Germinal center (tissue), 1 donor: ENCODE results near the gene HMMR.
A peak's percentile ranks its signal among the peaks of the same experiment; 100 is the strongest.
"Not testable (repeated sequence)": the region's sequence is repeated elsewhere in the genome, so short reads cannot be mapped to it uniquely, and the experiment has no call there.

ENCODE experiments used
- DNase-seq: peaks from one replicate; pipeline ENCODE4 v3.0.0; 2012; ENCODE audit warnings: mixed read lengths, low spot score

Gene HMMR

DNA sequence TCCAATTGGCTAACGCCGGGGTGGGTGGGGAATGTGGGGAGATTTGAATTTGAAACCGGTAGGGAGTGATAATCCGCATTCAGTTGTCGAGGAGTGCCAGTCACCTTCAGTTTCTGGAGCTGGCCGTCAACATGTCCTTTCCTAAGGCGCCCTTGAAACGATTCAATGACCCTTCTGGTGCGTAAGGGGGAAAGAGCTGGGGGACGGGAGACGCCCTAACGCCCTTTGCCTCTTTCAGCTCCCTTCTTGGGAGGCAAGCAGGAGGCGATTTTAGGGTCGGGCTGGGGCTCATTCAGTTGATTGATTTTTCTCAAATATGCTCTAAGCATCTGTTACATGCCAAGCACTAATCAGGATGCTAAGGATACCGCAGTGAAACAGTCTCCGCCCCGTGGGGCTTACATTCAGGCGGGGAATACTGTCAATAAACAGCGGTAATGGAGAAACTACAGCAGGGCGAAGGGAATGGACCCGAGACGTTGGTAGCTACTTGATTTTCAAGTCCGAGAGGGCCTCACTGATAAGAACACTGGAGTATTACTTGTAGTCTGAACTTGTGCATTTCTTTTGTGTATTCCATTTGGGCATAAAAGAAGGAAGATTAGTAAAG lies at the start of gene HMMR:
Gene HMMR (plus strand): TSS at position 71 of the 610 bp plus-strand sequence. CDS start 61 bp downstream, at position 132.
- DNase-seq: no peak

- not testable (repeated sequence) for DNase-seq
These were observed 44.8 kb upstream of the HMMR start for GRCh38 chr5:163415673-163416072.

DNA sequence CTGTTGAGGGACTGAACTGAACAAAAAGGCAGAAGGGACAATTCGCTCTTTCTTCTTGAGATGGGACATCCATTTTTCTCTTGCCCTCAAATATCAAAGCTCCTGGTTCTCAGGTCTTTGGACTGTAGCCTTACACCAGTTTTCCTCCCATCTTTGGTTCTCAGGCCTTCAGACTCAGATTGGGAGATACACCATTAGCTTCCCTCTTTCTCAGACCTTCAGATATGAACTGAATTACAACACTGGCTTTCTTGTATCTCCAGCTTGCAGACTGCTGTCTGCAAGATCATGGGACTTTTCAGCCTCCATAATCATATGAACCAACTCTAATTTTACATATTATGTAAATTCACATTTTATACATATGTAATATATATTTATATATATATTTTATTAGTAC lies 35.6 kb upstream of the HMMR start:
- no peak for DNase-seq

DNA sequence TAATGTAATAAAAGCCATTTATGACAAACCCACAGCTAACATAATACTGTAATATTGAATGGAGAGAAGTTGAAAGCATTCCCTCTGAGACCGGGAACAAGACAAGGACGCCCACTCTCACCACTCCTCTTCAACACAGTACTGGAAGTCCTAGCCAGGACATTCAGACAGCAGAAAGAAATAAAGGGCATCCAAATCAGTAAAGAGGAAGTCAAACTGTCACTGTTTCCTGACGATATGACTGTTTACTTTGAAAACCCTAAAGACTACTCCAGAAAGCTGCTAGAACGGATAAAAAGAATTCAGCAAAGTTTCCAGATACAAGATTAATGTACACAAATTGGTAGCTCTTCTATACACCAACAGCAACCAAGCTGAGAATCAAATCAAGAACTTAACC lies 34.3 kb upstream of the HMMR start:
- DNase-seq: not testable (repeated sequence)

GRCh38 chr5:163432544-163432943 lies 27.9 kb upstream of the HMMR start:
- DNase-seq: no peak

- no peak for DNase-seq
These were observed 27.2 kb upstream of the HMMR start for GRCh38 chr5:163433271-163433670.

DNA sequence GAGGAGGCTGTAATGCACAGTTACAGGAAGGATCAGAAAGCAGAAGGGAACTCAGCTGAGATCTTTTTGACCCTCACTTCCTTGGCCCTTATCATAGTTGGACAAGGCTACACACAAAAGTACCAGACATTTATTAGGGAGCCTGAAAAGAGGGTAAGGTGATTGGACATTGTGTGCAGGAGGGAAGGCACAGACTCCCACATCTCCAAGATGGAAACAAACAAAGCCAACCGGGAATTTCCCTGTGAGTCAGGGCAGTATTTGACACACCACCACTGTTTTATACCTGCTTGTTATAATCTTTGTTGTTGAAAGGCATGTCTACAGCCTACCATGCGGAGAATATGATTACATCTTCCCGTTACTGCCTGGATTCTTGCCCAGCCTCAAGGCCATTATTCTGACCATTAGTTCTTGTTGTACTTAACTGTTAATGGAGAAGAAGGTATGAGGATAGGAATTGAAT lies 26.0 kb upstream of the HMMR start:
- DNase-seq: no peak

DNA sequence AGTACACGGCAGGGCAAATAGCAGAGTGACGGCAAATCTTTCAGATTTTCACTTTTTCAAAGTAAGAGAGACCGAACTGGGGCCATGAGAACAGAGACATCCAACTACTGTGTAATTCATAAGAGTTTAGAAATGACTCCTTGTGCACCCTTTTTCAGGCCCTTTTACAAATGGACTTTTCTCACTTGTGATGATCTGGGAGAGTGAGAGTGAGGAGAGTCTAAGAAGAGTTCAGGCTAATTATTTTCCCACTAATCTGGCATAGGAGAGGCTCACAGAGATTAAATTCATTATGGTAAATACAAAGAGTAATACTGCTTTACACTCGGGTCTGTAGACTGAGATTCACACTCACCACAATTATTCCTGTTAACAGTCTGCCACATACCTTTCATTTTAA lies 23.9 kb upstream of the HMMR start:
- no peak for DNase-seq

- DNase-seq: no peak
These were observed 23.5 kb upstream of the HMMR start for GRCh38 chr5:163437011-163437308.

- DNase-seq: peak; percentile 97
These were observed 22.9 kb upstream of the HMMR start, which contains the start of gene CCNG1 for GRCh38 chr5:163437309-163438182. Gene CCNG1, plus strand, starts transcription at chr5:163437595. Its CDS starts 1,662 bp downstream, at chr5:163439257.

- no peak for DNase-seq
These were observed 21.4 kb upstream of the HMMR start for GRCh38 chr5:163439092-163439425.

DNA sequence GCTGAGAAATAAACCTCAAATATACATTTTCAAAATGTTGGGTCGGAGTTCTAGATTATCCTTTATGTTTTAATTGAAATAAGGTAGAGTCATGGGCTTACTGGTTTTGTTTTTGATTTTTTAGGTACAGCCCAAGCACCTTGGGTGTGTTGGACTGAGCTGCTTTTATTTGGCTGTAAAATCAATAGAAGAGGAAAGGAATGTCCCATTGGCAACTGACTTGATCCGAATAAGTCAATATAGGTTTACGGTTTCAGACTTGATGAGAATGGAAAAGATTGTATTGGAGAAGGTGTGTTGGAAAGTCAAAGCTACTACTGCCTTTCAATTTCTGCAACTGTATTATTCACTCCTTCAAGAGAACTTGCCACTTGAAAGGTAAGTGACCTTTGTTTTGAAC lies 19.5 kb upstream of the HMMR start:
- DNase-seq: no peak

DNA sequence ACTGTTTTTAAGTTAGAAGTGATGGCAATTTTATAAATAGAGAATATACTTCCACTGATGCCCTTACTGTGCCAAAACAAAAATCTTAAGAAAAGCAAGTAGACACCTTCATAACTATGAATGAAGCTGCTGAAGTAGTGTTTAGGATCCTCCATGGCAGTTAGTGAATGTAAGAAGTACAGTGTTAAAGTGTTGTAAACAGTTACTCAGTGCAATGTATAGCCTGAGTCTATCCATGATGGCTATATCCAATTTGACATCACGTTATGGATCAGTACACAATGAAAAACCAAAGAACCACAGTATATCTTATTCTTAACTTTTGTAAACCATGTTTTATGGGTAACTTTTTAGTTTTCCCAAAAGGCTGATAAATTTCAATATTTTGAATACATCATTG lies 15.9 kb upstream of the HMMR start:
- DNase-seq: no peak

- DNase-seq: no peak
These were observed 15.1 kb upstream of the HMMR start for GRCh38 chr5:163445345-163445744.

GRCh38 chr5:163447191-163447590 lies 13.2 kb upstream of the HMMR start:
- DNase-seq: no peak

DNA sequence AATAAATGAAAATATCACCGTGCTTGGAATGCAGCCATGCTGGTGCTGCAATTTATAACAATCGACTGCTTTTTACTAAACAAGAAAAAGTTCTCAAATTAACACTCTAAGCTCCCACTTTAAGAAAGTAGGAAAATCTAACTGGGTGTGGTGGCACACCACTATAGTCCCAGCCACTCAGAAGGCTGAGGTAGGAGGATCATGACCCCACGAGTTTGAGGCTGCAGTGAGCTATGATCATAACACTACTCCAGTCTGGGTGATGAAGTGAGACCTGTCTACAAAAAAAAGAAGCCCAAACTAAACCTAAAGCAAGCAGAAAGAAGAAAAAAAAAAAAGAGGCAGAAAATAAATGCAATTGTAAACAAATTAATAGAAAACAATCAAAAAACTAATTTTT lies 12.6 kb upstream of the HMMR start:
- no peak for DNase-seq

DNA sequence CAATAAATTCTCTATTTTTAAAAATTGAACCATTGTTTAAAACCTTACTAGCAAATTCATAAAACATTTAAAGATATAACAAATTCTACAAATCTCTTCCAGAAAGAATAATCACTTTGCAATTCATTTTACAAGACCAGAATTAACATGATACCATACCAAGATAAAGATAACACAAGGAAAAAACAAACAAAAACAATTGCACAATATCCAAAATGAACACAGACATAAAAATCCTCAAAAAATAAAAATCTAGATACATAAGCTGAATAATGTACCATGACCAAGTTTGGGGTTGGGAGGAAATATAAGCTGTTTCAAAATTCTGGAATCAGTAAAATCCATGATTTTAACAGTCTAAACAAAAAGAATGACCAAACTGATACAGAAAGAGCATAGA lies 11.9 kb upstream of the HMMR start:
- no peak for DNase-seq

- DNase-seq: no peak
These were observed 8.9 kb upstream of the HMMR start for GRCh38 chr5:163451489-163451888.

GRCh38 chr5:163453705-163454104 lies 6.7 kb upstream of the HMMR start:
- DNase-seq: no peak

GRCh38 chr5:163455406-163455805 lies 5.0 kb upstream of the HMMR start:
- DNase-seq: not testable (repeated sequence)

DNA sequence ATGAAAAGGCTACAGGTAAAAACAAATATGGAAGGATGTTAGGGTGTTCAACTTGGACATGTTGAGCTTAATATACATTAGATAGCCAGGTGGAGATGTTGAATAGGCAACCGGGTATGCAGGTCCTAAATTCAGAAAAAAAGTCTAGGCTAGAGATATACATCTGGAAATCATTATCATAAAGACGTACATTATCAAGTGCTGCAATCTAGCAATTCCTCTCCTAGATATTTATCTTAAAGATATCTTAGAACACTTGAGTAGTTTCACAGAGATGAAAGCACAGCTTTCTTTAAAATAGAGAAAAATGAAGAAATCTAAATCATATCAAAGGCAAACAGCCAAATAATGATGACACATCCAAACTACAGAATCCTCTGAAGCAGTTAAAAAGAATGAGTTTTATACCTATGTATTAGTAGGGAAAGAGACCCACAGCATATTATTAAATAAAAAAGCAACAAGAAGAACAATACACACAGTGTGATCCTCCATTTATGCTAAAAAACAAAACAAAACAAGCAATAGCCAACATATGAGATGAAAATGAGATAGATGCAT lies 4.3 kb upstream of the HMMR start:
- no peak for DNase-seq

GRCh38 chr5:163456840-163457239 lies 3.6 kb upstream of the HMMR start:
- no peak for DNase-seq

GRCh38 chr5:163458778-163459385 lies 1.6 kb upstream of the HMMR start:
- no peak for DNase-seq
